ENCODE results near the gene SEMA3F.
A peak's percentile ranks its signal among the peaks of the same experiment; 100 is the strongest.

SEMA3F gene

GRCh38 chr3:50132421-50133282 is 22.5 kb upstream of the SEMA3F start:
- FAIRE-seq (no peak), DNase-seq (ENCODE audit: insufficient read length, low spot score) (no peak)

DNA sequence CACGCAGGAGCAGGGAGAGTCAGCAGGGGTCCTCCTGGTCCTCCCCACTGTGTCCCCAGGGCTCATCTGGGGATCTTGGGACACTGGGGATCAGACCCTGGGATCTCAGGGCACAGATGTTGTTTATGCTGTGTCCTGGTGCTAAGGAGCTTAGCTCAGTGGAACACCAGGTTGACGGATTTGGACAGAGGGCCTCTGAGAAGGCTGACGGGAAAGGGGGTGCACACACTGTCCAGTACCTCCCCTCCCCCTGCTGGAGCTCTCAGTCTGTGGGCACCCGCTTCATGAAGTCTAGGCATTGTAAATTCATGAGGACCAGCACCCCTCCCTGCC is 21.9 kb upstream of the SEMA3F start:
- no peak for DNase-seq (ENCODE audit: insufficient read length, low spot score)
- no peak for FAIRE-seq

DNA sequence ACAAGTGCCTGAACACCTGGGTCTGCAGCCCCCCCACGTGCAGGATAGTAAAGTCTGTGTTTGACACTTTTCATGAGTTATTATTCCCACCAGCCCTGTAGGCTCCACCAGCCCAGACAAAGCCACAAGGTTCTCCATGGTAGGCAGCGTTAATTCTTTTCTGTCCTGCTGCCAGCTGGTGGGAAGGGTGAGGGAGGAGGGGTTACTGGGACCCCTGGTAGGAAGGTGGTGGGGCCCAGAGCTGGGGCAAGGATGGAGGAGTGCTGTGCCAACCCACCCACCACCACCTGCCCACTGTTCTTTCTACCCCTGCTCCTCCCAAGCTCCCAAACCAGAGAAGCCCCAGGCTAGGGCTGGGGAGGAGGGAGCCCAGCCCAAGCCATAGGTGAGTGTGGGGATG is 20.8 kb upstream of the SEMA3F start:
- FAIRE-seq = no peak

GRCh38 chr3:50135964-50136363 is 19.2 kb upstream of the SEMA3F start:
- no peak for FAIRE-seq
- no peak for DNase-seq (ENCODE audit: insufficient read length, low spot score)

More for the DNA sequence above, 20.8 kb upstream of the SEMA3F start:
- no peak for DNase-seq (ENCODE audit: insufficient read length, low spot score)

GRCh38 chr3:50136714-50137405 is 18.3 kb upstream of the SEMA3F start:
- DNase-seq (ENCODE audit: insufficient read length, low spot score) = no peak
- no peak for FAIRE-seq

DNA sequence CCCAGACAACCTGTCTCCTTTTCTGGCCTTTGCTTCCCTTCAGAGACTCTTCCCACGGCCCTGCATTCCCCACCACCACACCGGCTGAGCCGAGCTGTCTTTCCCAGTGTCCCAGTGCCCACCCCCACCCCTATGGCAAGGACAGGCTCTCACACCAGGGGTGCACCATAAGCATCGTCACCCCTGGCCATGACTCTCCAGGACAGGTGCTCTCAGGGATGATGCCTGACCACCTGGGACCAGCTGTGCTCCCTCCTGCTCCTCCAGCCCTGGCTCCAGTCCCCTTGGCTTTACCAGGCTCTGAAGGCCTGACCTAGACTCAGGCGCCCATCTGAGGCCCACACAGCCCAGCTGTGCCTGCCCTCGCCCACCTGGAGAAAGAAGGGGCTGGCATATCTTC is 17.6 kb upstream of the SEMA3F start:
- FAIRE-seq = no peak
- DNase-seq (ENCODE audit: insufficient read length, low spot score) = no peak

DNA sequence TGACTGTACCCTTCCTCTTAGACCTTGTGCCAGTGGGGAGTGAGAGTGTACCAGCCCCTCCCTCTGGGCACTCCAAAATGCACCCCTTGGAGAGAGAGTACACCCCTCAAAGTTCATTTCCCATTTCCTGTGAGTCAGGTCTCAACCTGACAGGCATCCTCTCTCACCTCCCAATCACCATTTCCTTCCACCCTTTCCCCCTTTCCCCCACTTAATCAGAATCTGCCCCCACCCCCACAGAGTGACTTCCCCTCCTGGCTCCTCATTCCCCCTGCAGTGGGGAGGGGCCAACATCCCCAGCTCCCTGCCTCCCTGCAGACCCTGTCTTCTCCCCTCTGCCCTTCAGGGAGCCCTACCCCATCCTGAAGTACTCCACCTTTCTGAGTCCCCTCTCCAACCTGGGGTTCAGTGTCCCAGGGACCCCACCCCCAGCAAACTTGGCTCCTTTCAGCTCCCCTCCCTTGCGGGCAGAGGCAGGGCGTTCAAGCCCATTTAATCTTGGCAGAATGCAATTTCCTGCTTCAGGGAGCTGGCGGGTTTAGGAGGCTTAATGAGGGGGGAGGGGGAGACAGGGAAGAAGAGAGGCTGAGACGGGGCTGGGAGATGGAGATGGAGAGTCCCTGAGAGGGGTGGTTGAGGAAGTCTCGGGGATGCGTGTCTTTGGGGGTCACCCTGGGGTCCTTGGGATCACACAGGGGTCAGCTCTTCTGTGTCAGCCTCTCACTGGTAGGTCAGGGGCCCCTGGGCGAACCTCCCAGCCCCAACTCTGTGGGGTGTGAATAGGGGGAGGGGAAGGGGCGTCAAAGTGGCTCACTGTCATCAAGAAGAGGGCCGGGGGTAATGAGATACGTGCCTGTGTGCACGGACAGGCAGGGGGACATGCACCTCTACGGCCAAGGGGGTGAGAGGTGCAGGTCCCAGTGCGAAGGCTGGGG is 16.6 kb upstream of the SEMA3F start:
- FAIRE-seq (no peak), DNase-seq (ENCODE audit: insufficient read length, low spot score) (no peak)

DNA sequence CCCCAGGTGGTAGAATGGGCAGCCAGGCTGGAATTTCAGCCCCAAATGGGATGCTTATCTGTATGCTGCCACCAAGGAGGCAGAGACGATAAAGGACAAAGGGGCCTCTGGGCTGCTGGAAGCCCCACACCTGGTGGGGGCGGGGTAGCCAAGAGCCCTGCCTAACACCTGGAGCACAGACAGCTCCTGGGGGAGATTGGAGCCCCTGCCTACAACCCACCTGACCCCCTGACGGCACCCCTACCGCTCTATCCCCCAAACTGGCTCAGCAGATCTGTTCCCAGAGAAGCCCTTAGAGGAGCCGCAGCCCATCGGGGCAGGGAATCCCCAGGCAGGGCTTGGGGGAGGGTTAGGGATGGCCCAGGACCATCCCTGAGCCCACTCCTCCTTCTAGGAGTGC is 15.8 kb upstream of the SEMA3F start:
- DNase-seq (ENCODE audit: insufficient read length, low spot score) = no peak

DNA sequence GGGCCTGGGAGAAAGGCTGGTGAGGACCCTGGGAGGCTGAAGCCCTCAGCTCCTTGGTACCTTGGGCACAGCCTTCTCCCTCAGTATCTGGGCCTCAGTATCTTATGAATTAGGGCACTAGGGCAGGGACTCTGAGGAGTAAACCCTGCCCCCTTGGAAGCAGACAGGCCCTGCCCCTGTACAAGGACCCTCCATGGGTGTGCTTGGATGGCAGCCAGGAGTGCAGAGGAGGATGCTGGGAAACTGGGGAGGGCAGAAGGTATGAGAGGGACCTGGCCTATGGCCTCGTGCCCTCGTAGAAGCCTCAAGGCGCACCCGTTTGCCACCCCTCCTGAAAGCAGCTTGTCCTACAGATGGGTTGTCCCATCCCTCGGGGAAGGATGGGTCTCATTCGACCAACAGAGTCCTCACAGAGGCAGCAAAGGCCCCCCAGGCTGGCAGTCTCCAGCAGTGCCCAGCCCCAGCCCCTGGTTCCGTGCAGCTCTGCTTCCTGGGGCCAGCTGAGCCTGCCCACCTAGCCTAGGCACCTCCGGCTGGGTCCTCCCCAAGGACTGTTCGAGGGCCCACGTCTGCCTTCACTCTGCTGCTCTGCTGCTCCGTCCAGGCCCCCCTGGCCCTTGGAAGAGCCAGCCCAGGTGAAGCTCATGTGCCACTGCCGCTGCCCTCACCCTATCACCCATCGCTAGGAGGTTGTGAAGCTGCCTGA is 15.3 kb upstream of the SEMA3F start:
- no peak for DNase-seq (ENCODE audit: insufficient read length, low spot score)
- FAIRE-seq = no peak

More for the DNA sequence above, 15.8 kb upstream of the SEMA3F start:
- no peak for FAIRE-seq

- DNase-seq (ENCODE audit: insufficient read length, low spot score) = no peak
- no peak for FAIRE-seq
Observed at GRCh38 chr3:50140990-50141389, 14.1 kb upstream of the SEMA3F start.

- no peak for FAIRE-seq
- DNase-seq (ENCODE audit: insufficient read length, low spot score) = no peak
Observed at GRCh38 chr3:50146316-50146901, 8.7 kb upstream of the SEMA3F start.

- FAIRE-seq (no peak), DNase-seq (ENCODE audit: insufficient read length, low spot score) (no peak)
Observed at GRCh38 chr3:50147016-50147415, 8.1 kb upstream of the SEMA3F start.

DNA sequence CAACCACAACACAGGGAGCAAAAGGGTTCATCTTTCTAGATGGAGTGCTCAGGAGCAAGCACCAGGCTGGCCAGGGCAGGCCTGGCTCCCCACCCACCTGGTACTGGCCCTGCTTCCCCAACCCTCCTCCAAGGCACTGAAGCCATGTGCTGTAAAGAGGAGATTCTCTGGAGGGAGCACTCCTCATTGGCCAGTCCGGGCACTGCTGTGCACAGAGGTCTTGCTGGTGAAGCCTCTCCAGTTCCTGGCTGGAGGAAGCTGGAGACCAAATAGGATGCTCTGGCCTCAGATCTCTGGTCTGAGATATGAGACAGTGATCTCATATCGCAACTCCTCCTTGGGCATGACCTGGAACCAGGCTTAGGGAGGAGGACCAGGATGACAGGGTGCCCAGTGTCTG is 7.7 kb upstream of the SEMA3F start:
- FAIRE-seq (no peak), DNase-seq (ENCODE audit: insufficient read length, low spot score) (no peak)

DNA sequence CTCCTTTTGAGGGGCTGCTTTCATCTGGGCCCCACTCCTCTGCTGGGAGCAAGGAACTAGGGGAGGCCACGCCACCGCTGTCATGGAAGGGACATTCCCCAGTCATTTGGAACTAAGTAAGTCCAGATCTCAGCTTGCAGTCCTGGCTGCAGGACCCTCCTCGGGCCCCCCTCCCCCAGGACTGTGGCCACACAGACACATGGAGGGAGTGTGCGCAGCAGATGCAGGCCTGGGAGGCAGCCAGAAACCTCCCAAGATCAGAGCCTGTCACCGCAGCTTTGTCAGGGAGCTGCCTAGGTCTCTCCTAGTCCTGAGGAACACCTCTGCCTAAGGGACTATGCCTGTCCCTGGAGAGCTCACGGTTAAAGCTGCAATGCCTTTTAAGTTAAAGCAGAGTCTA is 7.3 kb upstream of the SEMA3F start:
- DNase-seq (ENCODE audit: insufficient read length, low spot score) (no peak), FAIRE-seq (no peak)

DNA sequence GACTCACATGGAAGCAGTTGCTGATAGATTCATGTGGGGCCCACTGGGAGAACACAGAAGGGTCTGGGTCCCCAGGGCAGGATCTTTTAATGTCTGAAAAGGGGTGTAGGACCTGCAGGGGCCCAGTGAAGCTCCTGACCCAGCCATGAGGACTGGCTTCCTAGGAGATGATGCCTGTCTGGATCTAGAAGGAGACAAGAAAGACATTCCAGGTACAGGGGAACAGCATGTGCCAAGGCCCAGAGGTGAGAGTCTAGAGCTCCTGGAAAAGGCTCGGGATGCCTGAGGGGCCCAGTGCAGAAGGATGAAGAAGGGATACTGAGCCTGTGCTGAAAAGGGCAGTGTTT is 4.7 kb upstream of the SEMA3F start:
- DNase-seq (ENCODE audit: insufficient read length, low spot score) (no peak), FAIRE-seq (no peak)

GRCh38 chr3:50150863-50151686 is 4.0 kb upstream of the SEMA3F start:
- DNase-seq (ENCODE audit: insufficient read length, low spot score) (no peak), FAIRE-seq (no peak)

- DNase-seq (ENCODE audit: insufficient read length, low spot score) (no peak), FAIRE-seq (no peak)
Observed at GRCh38 chr3:50151728-50152127, 3.4 kb upstream of the SEMA3F start.

DNA sequence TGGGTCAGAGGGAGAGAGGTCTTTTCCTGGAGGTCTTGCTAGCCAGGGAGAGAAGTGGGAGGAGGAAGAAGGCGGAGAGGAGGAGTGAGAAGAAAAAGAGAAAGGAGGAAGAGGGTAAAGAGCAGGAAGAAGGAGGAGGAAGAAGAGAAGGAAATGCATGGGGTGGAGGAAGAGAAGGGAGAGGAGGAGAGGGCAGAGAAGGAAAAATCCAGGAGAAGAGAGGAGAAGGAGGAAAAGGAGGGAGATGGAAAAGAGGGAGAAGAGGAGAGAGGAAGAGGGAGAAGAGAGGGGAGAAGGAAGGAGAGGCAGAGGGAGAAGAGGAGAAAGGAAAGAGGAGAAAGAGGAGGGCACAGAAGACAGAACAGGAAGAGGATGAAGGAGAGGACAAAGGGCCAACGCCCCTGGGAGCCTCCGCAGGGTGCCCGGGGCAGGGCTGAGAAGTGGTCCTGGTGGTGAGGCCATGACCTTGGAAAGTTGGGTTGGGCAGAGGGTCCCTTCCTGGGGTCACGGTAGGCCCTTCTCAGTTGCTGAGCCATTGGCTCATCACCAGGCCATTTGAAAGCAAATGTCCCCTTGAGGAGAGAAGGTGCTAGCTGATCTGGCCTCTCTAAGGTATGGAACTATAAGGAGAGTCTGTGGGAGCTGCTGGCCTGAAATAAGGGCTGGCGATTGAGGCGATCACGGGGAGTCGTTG is 1.2 kb upstream of the SEMA3F start:
- FAIRE-seq (no peak), DNase-seq (ENCODE audit: insufficient read length, low spot score) (no peak)

- no peak for FAIRE-seq
- DNase-seq (ENCODE audit: insufficient read length, low spot score) = peak; percentile 30
Observed at GRCh38 chr3:50154476-50154839, 666 bp upstream of the SEMA3F start.

Data from GM19239 (cell line).